Measurements from ENCODE around the gene BCL2L15.

GRCh38 chr1:113886417-113887401 lies 672 bp downstream of the BCL2L15 start:
- TF ChIP-seq, protein P1, sequence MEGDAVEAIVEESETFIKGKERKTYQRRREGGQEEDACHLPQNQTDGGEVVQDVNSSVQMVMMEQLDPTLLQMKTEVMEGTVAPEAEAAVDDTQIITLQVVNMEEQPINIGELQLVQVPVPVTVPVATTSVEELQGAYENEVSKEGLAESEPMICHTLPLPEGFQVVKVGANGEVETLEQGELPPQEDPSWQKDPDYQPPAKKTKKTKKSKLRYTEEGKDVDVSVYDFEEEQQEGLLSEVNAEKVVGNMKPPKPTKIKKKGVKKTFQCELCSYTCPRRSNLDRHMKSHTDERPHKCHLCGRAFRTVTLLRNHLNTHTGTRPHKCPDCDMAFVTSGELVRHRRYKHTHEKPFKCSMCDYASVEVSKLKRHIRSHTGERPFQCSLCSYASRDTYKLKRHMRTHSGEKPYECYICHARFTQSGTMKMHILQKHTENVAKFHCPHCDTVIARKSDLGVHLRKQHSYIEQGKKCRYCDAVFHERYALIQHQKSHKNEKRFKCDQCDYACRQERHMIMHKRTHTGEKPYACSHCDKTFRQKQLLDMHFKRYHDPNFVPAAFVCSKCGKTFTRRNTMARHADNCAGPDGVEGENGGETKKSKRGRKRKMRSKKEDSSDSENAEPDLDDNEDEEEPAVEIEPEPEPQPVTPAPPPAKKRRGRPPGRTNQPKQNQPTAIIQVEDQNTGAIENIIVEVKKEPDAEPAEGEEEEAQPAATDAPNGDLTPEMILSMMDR (IDR thresholded peaks at IDR 0.05) = no peak
- no peak for TF ChIP-seq POLR2A (IDR thresholded peaks at IDR 0.05)
